T-helper 2 cell treated with Interferon-gamma antibody and Interleukin-4, amounts not matched to agents 100 ng/mL and 5 ng/mL, for 36 hours (primary cell): ENCODE measurements around the gene PRTN3. TPM values are rescaled to one million over a fixed set of nuclear protein-coding genes. Genes with fewer than 3 reads are reported as not detected.

Experiments used
- intact Hi-C: fragments of 100-400 bp; cut with micrococcal nuclease; formaldehyde crosslinking; loops from one replicate; pipeline ENCODE4 v1.15.1; 2023
- total RNA-seq: library from RNA; stranded (reverse); gene quantifications from 2 replicates; pipeline ENCODE4 v1.2.3, GENCODE V29; 2022

Gene PRTN3
- total RNA-seq, 1 donor from 2014 or later, result not detected

DNA sequence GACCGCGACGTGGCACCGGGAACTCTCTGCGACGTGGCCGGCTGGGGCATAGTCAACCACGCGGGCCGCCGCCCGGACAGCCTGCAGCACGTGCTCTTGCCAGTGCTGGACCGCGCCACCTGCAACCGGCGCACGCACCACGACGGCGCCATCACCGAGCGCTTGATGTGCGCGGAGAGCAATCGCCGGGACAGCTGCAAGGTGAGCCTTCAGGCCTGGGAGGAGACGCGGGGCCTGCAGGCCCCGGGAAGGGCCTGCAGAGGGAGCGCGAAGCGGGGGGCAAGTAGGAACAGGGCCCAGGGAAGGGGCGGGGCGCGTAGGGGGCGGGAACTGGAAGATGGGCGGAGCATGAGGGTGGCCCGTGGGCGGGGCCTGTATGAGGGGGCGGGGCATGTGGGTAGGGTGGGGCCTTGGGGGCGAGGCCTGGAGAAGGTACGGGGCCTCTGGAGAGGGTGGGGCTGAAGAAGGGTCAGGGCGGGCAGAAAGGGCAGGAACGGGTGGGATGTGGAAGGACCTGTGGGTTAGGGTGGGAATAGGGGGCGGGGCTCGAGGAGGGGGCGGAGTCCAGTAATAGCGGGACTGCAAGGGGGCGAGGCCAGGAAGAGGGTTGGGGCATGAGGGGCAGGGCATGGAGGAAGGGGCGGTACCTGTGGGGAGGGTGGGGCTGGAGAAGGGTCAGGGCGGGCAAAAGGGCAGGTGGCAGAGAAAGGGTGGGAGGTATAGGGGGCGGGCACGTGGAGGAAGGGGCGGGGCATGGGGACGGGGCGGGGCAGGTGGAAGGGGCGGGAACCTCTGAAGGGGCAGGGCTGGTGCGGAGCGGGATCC lies 21.2 kb downstream of the PRTN3 start:
- intact Hi-C loops, result loop anchor here (1.0 to 5.0 kb wide), 4 partner anchors 10 to 181 kb away; partner anchors contain the start of genes MED16 and RNU6-9

DNA sequence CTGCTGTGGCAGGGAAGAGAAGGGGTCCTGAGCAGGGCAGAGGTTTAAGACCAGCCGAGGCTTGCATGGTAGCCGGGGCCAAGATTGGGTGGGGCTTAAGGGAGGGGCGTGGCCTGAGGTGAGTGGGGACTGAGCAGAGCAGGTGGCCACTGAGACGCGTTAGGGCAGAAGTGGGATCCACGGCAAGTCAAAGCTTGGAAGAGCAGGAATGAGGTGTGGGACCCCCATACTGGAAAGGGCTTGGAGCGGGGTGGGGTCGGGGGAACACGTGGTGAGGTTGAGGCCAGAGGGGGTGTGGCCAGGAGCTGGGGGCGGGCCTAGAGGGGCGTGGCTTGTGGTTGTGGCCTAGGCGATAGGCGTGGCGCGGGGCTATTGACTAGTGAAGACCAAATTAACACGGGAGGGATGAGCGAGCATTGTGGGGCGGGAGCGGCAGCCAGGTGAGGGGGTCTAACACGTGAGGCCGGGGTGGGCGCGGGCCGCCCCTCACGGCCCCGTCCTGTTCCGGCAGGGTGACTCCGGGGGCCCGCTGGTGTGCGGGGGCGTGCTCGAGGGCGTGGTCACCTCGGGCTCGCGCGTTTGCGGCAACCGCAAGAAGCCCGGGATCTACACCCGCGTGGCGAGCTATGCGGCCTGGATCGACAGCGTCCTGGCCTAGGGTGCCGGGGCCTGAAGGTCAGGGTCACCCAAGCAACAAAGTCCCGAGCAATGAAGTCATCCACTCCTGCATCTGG lies 21.9 kb downstream of the PRTN3 start:
- intact Hi-C loops, result loop anchor here (1.0 to 5.0 kb wide), 5 partner anchors 10 to 182 kb away; partner anchors contain the start of genes MED16 and RNU6-9

DNA sequence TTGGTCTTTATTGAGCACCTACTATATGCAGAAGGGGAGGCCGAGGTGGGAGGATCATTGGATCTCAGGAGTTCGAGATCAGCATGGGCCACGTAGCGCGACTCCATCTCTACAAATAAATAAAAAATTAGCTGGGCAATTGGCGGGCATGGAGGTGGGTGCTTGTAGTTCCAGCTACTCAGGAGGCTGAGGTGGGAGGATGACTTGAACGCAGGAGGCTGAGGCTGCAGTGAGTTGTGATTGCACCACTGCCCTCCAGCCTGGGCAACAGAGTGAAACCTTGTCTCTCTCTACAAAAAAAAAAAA lies 22.5 kb downstream of the PRTN3 start:
- intact Hi-C loops, result loop anchor here (1.0 to 5.0 kb wide), 4 partner anchors 30 to 182 kb away; partner anchors contain the start of genes MED16 and RNU6-9

DNA sequence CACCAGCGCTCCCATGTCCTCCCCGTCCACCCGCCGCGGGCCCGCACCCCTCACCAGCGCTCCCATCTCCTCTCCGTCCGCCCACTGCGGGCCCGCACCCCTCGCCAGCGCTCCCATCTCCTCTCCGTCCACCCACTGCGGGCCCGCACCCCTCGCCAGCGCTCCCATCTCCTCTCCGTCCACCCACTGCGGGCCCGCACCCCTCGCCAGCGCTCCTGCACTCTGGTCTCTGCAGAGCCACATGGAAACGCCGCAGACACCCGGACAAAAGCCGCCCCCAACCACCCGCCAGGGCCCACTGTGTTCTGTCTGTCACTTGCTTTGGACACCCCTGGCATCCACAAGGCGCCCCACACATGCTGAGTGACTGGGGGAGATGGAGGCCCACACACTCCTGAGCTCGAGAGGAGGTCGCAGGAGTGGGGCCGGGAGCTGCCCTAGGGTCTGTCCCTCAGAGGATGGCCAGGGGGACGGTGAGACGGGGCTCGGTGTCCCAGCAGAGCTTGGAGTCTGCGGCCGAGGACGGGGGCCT lies 26.0 kb downstream of the PRTN3 start:
- intact Hi-C loops, result no loop called here

DNA sequence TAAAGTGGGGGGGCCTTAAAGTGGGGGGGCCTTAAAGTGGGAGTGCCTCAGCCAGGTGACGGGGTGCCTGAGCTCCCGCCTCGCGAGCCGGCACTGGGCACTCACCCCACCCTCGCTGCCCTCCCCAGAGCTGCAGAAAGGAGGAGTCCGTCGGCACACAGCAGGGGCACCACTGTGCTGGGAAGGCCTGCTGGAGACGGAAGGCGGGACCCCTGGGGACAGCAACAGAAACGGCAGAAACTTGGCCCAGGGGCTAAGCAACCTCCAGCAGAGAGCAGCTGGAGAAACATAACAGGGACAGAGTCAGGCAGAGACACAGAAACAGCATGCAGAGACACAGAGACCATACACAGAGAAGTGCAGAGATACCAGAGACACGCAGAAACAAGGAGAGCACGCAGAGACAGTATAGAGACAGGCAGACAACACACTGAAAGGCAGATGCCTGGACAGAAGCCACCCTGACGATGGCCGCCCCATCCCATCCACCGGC lies 26.5 kb downstream of the PRTN3 start:
- intact Hi-C loops, result no loop called here

DNA sequence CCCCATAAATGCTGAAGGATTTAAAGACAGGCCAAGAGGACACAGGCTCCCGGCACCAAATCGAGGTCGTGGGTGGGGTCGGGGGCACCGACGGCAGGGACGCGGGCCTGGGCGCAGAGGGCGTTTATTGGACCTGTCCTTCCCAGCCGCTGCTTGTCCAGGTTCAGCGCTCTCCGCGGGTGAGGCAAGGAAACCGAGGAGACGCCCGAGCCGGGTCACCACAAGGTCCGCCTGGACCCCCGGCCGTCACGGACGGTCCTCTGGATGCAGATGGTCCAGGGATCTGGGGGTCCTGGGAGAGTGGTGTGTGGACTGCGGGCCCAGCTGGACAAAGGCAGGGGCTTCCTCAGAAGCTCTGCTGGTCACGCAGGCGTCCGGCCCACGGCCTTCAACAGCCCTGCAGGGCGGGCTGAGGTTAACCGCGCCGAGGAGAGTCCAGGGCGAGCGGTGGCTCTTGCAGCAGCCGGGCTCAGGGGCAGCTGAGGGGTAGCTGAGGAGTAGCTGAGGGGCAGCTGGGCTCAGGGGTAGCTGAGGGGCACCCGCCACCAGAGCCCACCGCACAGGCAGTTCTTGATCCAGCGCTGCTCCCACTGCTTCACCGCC lies 27.2 kb downstream of the PRTN3 start:
- intact Hi-C loops, result no loop called here

DNA sequence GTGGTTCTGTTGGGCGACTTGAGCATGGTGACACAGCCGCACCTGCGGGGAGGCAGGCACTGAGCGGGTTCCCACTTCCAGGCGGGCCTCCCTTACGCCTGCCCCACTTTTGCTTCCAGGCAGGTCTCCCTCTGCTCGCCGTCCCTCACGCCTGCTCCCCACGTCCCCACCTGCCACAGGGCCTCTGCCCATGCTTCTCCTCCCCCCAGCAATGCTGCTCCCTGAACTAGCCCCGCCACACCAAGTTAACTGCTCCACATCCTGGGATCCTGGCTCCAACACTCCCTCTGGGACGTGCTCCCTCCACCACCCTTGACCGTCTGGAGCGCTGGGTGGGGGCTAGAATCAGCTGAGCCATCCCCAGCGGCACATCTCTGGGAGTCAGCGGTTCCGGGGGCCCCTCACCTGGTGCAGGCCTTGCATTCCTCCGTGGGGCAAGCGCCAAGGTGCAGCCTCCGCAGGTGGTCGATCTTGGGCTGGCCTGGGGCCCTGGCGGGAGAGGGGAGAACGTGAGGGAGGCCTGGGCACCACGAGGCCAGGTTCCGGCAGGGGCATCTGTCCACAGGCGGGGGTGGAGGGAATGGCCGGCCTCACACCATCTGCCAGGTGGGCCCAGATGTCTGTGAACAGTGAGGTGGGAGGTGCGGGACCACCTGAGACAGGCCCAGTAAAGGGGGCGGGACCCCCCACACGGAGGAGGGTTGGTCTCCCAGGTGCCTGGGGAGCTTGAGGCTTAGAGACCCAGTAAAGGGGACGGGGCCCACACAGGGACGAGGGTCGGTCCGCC lies 27.9 kb downstream of the PRTN3 start:
- intact Hi-C loops, result no loop called here

DNA sequence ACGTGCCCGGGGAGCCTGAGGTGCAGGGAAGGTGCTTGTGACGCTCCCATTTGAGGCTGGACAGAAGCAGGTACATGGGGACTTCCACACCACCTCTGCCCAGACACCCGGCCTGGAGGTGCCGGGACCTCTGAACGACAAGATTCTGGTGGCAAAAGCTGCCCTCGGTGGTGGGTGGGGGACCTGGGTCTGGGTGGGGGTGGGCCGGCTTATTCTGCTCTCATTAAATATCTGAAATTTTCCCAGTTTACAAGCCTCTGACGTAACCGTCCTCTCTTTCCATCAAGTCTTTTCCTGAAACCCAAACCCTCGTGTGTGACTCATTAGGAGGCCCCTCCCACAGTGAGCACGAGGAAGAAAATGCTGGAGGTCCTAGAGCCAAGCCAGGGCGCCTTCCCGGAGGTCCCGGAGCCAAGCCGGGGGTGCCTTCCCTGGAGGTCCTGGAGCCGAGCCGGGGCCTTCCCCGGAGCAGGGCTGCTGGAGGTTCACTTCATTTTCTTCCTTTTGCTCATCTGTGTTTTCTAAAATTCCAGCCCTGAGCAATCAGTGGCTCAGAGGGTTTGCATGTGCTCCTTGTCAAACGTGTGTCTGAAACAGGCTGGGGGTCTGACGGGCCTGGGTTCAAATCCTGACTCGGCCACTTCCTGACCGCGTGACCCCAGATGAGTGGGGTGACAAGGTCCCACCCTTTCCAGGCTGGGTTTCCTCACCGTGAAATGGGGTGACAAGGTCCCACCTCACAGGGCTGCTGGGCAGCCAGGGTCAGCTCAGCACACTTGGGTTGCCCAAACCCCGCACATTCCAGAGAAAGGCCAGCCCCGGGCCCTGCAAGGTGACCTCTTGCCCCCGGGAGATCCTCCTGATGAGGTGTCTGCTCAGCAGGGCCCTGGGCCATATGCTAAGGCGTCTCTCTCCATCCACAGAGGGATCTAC lies 28.7 kb downstream of the PRTN3 start:
- intact Hi-C loops, result no loop called here

DNA sequence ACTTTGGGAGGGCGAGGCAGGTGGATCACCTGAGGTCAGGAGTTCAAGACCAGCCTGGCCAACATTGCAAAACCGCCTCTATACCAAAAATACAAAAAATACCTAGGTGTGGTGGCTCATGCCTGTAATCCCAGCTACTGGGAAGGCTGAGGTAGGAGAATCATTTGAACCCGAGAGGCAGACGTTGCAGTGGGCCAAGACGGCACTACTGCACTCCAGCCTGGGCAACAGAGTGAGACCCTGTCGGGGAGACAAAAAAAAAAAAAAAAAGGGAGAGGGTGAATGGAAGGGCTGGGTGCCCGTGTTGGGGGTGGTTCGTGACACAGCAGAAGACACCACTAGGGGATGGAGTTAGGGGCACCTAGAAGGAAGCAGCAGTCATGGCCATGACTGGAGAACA lies 29.5 kb downstream of the PRTN3 start:
- intact Hi-C loops, result no loop called here

DNA sequence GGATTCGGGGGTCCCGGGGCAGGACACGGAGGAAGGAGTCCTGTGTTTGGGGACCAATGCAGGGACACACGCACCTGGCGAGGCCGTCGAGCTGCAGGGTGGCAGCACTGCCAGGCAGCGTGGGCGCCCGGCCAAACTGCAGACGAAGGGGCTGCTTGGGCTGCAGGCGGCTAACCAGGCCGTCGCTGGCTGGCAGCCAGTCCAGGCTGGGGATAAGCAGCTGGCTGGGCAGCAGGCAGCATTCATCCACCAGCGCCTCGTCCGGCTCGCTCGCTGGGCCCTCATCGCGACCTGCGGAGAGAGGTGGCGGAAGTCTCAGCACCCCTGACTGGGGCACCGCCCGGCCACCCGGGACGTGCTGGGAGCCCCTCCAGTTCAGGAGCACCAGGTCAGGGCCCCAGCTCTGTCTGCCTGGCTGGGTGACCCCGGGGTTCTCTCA lies 30.2 kb downstream of the PRTN3 start:
- intact Hi-C loops, result no loop called here

DNA sequence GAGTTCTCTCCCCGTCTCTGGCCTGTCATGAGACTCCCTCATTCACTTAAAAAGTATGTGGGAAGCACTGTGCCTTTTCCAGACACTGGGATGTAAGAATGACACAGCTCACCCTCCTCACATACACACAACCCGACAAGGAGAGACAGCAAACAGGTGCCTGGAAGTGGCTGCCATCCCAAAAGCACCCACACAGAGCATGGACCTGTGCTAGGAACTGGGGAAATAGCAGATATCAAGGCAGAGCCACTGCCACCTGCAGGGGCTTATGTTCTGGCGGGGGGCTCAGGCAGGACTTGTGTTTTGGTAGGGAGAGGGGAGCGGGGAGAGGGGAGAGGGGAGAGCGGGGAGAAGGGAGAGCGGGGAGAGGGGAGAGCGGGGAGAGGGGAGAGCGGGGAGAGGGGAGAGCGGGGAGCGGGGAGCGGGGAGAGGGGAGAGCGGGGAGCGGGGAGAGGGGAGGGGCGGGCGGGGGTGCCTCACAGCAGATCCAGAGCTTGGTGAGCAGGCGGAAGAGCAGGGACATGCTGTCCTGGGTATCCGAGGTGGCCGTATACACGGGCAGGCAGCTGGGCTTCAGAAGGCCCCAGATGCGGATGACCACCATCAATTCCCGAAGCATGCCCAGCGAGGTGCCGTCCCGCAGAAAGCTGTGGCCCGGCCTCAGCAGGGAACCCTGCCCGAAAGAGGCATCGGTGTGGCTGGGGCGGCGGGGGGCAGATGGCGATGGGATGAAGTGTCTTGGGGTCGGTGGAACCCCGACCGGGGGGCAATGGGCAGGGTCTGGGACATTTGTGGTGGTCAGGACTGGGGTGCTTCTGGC lies 30.9 kb downstream of the PRTN3 start:
- intact Hi-C loops, result loop anchor here (1.0 to 2.0 kb wide), 4 partner anchors 9 to 75 kb away; partner anchors contain the start of genes MED16, PTBP1 and RNU6-9

DNA sequence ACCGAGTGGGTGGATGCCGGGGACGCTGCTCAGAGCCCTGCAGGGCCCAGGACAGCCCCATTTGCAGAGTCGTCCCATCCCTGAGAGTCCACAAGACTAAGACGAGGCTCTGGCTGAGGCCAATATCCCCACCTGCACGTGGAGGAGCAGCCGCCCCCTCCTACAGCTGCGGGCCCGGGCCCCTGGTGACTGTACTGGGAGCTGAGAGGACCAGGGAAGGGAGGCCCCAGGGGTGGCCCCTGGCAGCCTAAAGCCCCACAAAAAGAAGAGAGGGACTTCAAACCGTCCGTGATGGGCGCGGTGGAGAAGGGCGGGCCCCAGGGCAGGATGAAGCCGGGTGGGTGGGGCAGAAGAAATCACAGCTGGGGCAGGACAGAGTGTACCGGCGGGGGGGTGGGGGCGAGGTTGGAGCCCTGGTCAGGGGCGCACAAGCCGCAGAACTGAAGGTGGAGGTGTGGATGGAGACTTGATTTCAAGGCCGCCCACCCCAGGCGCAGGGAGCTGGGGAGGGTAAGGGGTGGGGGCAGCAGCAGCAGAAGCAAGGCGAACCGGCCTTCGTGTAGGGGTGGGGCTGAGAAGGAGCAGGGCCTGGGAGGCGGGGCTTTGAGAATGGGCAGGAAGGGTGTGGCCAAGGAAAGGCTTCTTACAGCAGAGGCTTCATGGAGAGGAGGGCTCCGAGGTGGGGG lies 31.6 kb downstream of the PRTN3 start:
- intact Hi-C loops, result loop anchor here (1.0 to 2.0 kb wide), 4 partner anchors 10 to 76 kb away; partner anchors contain the start of genes MED16, PTBP1 and RNU6-9

DNA sequence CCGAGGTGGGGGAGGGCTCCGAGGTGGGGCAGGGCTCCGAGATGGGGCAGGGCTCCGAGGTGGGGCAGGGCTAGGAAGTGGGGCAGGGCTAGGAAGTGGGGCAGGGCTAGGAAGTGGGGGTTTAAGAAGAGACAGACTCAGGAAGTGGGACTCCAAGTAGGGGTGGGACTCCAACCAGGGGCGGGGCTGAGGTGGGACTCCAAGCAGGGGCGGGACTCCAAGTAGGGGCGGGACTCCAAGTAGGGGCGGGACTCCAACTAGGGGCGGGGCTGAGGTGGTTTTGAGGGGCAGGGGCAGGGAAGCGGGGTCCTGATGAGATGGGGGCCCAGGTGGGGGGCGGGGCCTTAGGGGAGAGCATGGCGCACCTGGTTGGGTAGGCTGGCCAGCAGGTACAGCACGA lies 32.3 kb downstream of the PRTN3 start:
- intact Hi-C loops, result loop anchor here (2.0 kb wide), 3 partner anchors 20 to 76 kb away; partner anchors contain the start of genes MED16, PTBP1 and RNU6-9

DNA sequence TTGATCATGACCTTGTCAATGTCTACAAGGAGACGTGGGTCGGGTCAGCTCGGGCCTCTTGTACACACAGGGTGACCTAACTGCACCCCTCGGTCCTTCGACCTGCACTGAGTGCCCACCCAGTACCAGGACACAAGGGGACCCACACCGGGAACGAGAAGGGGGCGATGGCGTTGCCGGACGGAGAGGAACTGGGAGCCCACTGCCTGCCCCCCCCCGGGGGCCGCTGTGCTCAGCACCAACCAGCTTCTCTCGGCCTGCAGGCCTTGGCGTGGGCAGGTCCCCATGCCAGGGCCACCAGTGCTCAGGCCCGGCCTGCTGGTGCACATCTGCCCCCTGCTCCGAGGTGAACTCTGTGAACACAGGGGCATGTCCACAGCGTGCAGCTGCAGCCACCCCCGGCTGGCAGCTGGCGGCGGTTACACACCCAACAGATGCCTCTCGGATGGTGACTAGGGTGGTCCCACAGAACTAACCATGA lies 32.8 kb downstream of the PRTN3 start:
- intact Hi-C loops, result loop anchor here (2.0 kb wide), 3 partner anchors 19 to 77 kb away; partner anchors contain the start of genes MED16, PTBP1 and RNU6-9

DNA sequence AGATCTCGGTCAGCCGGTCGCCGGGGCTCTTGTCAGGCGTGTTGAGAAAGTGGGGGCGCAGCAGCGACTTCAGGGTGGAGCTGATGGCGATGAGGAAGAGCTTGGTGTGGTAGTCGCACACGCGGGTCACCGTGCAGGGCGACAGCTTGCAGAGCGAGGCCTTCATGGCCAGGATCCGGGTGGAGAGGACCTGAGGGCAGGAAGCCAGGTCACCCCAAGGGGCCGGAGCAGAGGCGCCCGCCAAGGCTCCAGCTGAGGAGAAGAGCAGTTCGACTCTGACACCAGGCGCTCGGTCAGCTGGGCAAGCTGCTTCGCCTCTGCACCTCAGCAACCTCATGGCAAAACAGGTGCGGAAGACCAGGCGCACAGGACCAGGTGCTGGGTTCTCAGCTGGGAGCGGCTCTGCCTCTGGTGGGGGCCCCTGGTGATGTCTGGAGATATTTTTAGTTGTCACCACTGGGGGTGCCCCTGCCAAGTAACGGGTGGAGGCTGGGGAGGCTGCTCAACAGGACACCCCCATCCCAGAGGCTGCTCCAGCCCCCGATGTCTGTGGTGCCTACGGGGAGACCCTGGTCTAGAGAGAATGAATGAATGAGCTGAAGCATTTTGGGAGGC lies 34.6 kb downstream of the PRTN3 start:
- intact Hi-C loops, result no loop called here

DNA sequence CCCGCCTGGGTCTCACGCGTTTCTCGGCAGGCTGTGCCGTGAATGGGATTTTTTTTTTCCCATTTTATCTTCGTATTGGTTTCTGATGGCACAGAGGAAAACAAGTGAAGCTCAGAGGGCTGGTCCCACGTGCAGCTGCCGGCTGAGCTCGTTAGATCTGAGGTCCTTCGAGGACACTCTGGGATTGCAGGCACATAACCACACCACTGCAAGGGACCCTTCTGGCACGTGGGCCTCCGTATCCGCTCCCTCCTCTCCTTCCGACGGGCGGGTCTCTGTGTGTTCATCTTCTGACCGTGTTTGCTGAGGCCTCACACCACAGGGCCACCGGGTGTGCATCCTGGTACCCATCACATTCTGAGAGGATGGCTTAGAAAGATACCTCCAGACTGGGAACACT lies 35.3 kb downstream of the PRTN3 start:
- intact Hi-C loops, result no loop called here

DNA sequence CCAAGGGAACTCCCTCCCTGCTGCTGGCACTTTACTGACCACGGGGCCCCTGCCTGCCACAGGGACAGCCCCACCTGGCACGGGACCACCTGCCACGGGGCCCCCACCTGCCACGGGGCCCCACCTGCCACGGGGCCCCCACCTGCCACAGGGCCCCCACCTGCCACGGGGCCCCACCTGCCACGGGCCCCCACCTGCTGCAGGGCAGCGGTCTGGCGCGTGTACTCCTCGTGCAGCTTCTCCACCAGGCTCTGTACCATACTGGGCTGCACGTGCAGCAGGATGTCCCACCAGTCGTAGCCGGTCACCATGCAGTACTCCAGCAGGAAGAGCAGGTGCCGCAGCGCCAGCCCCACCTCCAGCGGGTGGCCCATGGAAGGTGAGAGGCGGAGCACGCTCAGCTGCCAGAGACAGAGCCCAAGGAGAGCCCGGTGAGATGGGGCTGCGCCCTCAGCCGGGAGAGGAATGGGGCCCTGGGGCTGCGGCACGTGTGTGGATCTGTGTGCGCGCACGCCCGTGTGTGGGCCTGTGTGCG lies 36.0 kb downstream of the PRTN3 start:
- intact Hi-C loops, result no loop called here
